GM12864 (cell line): ENCODE results near the gene RIPPLY2.
A peak's percentile ranks its signal among the peaks of the same experiment; 100 is the strongest.
"Not testable (repeated sequence)": the region's sequence is repeated elsewhere in the genome, so short reads cannot be mapped to it uniquely, and the experiment has no call there.

Experiments used
- DNase-seq: peaks from one replicate; pipeline ENCODE4 v3.0.0-alpha.2; 2011; ENCODE audit warnings: low read depth
- H3K4me3 ChIP-seq: 2 replicates; pipeline ENCODE4 v1.5.1; 2011; ENCODE audit warnings: mild to moderate bottlenecking, low read depth, low read length, control low read depth
- CTCF ChIP-seq: IDR thresholded peaks from 2 replicates; pipeline ENCODE4 v1.5.1; 2011; ENCODE audit warnings: low read depth, mild to moderate bottlenecking, moderate library complexity, low read length, control low read depth, inconsistent platforms; ENCODE audit errors: missing control alignments

The RIPPLY2 gene

GRCh38 chr6:83853178-83854000 lies at the start of gene RIPPLY2:
RIPPLY2 (plus strand) TSS chr6:83853360; CDS start chr6:83853417, 57 bp downstream.
- TF ChIP-seq CTCF, result no peak
- DNase-seq, result no peak

GRCh38 chr6:83803492-83803891 lies 49.7 kb upstream of the RIPPLY2 start:
- DNase-seq, result not testable (repeated sequence)

More at GRCh38 chr6:83853178-83854000, at the start of gene RIPPLY2:
- peak within 1 kb of the TSS; percentile 13 for H3K4me3 ChIP-seq

GRCh38 chr6:83804886-83805285 lies 48.3 kb upstream of the RIPPLY2 start:
- H3K4me3 ChIP-seq, result no peak overlapping the region
- TF ChIP-seq CTCF, result no peak
- no peak for DNase-seq

More at GRCh38 chr6:83803492-83803891, 49.7 kb upstream of the RIPPLY2 start:
- H3K4me3 ChIP-seq, result not testable (repeated sequence)

GRCh38 chr6:83808005-83808404 lies 45.2 kb upstream of the RIPPLY2 start:
- DNase-seq, result no peak
- no peak for TF ChIP-seq CTCF
- no peak overlapping the region for H3K4me3 ChIP-seq

GRCh38 chr6:83808926-83809325 lies 44.2 kb upstream of the RIPPLY2 start:
- no peak for DNase-seq
- H3K4me3 ChIP-seq, result no peak overlapping the region
- no peak for TF ChIP-seq CTCF

GRCh38 chr6:83812595-83812994 lies 40.6 kb upstream of the RIPPLY2 start:
- TF ChIP-seq CTCF, result no peak
- no peak overlapping the region for H3K4me3 ChIP-seq
- no peak for DNase-seq

- no peak for DNase-seq
- TF ChIP-seq CTCF, result no peak
- H3K4me3 ChIP-seq, result no peak overlapping the region
These were observed 37.4 kb upstream of the RIPPLY2 start for GRCh38 chr6:83815631-83816272.
